ENCODE data around the gene SLC16A3.
"Not testable (repeated sequence)": the region's sequence is repeated elsewhere in the genome, so short reads cannot be mapped to it uniquely, and the experiment has no call there.

GRCh38 chr17:82259972-82260961, 31.4 kb downstream of the SLC16A3 start:
- TF ChIP-seq CTCF, POLR2A (IDR thresholded peaks at IDR 0.05): not testable (repeated sequence)

Measured in body of pancreas (tissue), 4 donors.